ENCODE measurements around the gene ZGLP1.
A peak's percentile ranks its signal among the peaks of the same experiment; 100 is the strongest.

Gene ZGLP1

DNA sequence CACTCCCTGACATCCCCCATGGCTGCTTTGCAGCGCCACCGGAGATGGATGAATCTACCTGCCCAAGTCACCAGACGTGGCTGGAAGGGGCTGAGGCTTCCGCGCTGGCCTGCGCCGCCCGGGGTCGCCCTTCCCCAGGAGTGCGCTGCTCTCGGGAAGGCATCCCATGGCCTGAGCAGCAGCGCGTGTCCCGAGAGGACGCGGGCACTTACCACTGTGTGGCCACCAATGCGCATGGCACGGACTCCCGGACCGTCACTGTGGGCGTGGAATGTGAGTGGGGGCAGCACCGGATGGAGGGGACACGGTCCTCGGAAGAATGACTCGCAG, 15.3 kb downstream of the ZGLP1 start:
- H3K36me3 ChIP-seq (ENCODE audit: insufficient read depth, low read length), result no peaks in the 10 kb centered on the region
- no peaks in the 10 kb centered on the region; the same call in 1 of the 2 replicates for H3K27me3 ChIP-seq (ENCODE audit: insufficient read depth, low read length)
- no peak overlapping the region for H3K9ac ChIP-seq (ENCODE audit: low read length)
- H3K79me2 ChIP-seq (ENCODE audit: insufficient read depth, low read length), result no peaks in the 10 kb centered on the region
- no peak overlapping the region for H3K27ac ChIP-seq (ENCODE audit: low read depth, low read length, poor library complexity, severe bottlenecking)
- TF ChIP-seq EZH2 (IDR thresholded peaks at IDR 0.05; ENCODE audit: borderline replicate concordance, low read length), result no peak
- TF ChIP-seq, protein P1, sequence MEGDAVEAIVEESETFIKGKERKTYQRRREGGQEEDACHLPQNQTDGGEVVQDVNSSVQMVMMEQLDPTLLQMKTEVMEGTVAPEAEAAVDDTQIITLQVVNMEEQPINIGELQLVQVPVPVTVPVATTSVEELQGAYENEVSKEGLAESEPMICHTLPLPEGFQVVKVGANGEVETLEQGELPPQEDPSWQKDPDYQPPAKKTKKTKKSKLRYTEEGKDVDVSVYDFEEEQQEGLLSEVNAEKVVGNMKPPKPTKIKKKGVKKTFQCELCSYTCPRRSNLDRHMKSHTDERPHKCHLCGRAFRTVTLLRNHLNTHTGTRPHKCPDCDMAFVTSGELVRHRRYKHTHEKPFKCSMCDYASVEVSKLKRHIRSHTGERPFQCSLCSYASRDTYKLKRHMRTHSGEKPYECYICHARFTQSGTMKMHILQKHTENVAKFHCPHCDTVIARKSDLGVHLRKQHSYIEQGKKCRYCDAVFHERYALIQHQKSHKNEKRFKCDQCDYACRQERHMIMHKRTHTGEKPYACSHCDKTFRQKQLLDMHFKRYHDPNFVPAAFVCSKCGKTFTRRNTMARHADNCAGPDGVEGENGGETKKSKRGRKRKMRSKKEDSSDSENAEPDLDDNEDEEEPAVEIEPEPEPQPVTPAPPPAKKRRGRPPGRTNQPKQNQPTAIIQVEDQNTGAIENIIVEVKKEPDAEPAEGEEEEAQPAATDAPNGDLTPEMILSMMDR (IDR thresholded peaks at IDR 0.05; ENCODE audit: low read length), result no peak
- H3K4me1 ChIP-seq (ENCODE audit: insufficient read depth, low read length, severe bottlenecking), result peaks cover 40% of the 10 kb centered on the region
- H3K9me3 ChIP-seq (ENCODE audit: low read length), result no peaks in the 10 kb centered on the region
- H3K9me2 ChIP-seq (ENCODE audit: low read depth, low read length), result no peaks in the 10 kb centered on the region
- H2AFZ ChIP-seq (ENCODE audit: low read length), result no peak overlapping the region
- H4K20me1 ChIP-seq (ENCODE audit: insufficient read depth, low read length), result no peaks in the 10 kb centered on the region
- H3F3A ChIP-seq (ENCODE audit: insufficient read depth, low read length), result no peaks in the 10 kb centered on the region
- no peak overlapping the region for H3K4me2 ChIP-seq (ENCODE audit: low read length)
- H3K4me3 ChIP-seq (ENCODE audit: low read depth, low read length, poor library complexity, severe bottlenecking), result no peak overlapping the region

DNA sequence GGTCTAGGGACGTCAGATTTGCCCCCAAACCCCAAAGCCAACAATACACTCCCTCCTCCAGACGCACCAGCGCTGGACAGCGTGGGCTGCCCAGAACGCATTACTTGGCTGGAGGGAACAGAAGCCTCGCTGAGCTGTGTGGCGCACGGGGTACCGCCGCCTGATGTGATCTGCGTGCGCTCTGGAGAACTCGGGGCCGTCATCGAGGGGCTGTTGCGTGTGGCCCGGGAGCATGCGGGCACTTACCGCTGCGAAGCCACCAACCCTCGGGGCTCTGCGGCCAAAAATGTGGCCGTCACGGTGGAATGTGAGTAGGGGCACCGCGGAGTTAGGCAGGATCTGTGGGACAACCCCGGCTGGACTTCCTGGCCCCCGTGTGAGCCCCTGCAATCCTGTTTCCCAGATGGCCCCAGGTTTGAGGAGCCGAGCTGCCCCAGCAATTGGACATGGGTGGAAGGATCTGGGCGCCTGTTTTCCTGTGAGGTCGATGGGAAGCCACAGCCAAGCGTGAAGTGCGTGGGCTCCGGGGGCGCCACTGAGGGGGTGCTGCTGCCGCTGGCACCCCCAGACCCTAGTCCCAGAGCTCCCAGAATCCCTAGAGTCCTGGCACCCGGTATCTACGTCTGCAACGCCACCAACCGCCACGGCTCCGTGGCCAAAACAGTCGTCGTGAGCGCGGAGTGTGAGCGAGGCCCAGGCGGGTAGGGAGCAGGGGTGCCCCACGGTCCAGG, 15.8 kb downstream of the ZGLP1 start:
- Histone ChIP-seq H3K36me3 (ENCODE audit: insufficient read depth, low read length) (no peaks in the 10 kb centered on the region), H3K27ac (ENCODE audit: low read depth, low read length, poor library complexity, severe bottlenecking) (no peak overlapping the region), H3K79me2 (ENCODE audit: insufficient read depth, low read length) (no peaks in the 10 kb centered on the region), H3K9me3 (ENCODE audit: low read length) (no peaks in the 10 kb centered on the region), H3K4me3 (ENCODE audit: low read depth, low read length, poor library complexity, severe bottlenecking) (no peak overlapping the region), H4K20me1 (ENCODE audit: insufficient read depth, low read length) (no peaks in the 10 kb centered on the region), H2AFZ (ENCODE audit: low read length) (no peak overlapping the region), H3K4me1 (ENCODE audit: insufficient read depth, low read length, severe bottlenecking) (peaks cover 45% of the 10 kb centered on the region), H3F3A (ENCODE audit: insufficient read depth, low read length) (no peaks in the 10 kb centered on the region), H3K9ac (ENCODE audit: low read length) (no peak overlapping the region), H3K4me2 (ENCODE audit: low read length) (no peak overlapping the region), H3K27me3 (ENCODE audit: insufficient read depth, low read length) (no peaks in the 10 kb centered on the region; the same call in 1 of the 2 replicates), H3K9me2 (ENCODE audit: low read depth, low read length) (no peaks in the 10 kb centered on the region)
- TF ChIP-seq EZH2 (IDR thresholded peaks at IDR 0.05; ENCODE audit: borderline replicate concordance, low read length), result no peak
- TF ChIP-seq, protein P1 (IDR thresholded peaks at IDR 0.05; ENCODE audit: low read length), result no peak

DNA sequence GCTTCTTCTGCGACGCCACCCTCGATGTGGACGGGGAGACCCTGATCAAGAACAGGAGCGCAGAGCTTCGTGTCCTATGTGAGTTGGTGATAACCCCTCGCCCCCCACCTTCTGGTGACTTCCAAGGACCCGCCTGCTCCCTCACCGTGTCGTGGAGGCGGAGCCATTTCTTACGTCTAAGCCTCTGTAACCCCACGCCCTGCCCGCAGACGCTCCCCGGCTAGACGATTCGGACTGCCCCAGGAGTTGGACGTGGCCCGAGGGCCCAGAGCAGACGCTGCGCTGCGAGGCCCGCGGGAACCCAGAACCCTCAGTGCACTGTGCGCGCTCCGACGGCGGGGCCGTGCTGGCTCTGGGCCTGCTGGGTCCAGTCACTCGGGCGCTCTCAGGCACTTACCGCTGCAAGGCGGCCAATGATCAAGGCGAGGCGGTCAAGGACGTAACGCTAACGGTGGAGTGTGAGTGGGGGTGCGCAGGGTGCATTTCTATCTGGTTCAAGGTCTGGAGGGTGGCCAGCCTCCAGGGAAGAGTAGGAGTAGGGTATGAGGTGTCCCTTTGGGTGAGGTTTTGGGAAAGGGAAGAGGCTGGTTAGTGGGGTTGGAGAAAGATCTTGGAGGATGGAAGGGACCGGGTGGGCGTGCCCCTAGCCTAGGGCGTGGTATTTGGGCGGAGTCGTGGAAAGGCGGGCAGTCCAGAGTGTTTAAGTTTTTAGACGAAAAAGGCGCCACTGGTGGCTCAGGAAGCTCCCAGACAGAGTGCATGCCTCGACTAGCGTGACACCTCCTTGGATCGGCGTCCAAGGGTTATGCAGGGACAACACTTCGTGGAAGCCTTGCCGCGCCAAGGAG, 16.6 kb downstream of the ZGLP1 start:
- Histone ChIP-seq H3K27me3 (ENCODE audit: insufficient read depth, low read length) (no peaks in the 10 kb centered on the region; the same call in 1 of the 2 replicates), H2AFZ (ENCODE audit: low read length) (no peak overlapping the region), H3K9me2 (ENCODE audit: low read depth, low read length) (no peaks in the 10 kb centered on the region), H3K4me2 (ENCODE audit: low read length) (peak overlapping the region; percentile 93), H3K9ac (ENCODE audit: low read length) (no peak overlapping the region), H4K20me1 (ENCODE audit: insufficient read depth, low read length) (no peaks in the 10 kb centered on the region), H3K36me3 (ENCODE audit: insufficient read depth, low read length) (no peaks in the 10 kb centered on the region; the same call in 1 of the 2 replicates), H3F3A (ENCODE audit: insufficient read depth, low read length) (no peaks in the 10 kb centered on the region), H3K9me3 (ENCODE audit: low read length) (no peaks in the 10 kb centered on the region), H3K4me1 (ENCODE audit: insufficient read depth, low read length, severe bottlenecking) (peaks cover 50% of the 10 kb centered on the region), H3K27ac (ENCODE audit: low read depth, low read length, poor library complexity, severe bottlenecking) (no peak overlapping the region), H3K79me2 (ENCODE audit: insufficient read depth, low read length) (no peaks in the 10 kb centered on the region), H3K4me3 (ENCODE audit: low read depth, low read length, poor library complexity, severe bottlenecking) (peak overlapping the region; percentile 62)
- TF ChIP-seq, protein P1 (IDR thresholded peaks at IDR 0.05; ENCODE audit: low read length), result no peak
- no peak for TF ChIP-seq EZH2 (IDR thresholded peaks at IDR 0.05; ENCODE audit: borderline replicate concordance, low read length)

Data from OCI-LY1 (cell line).